PC-3 (cell line): ENCODE measurements around the gene GALR2. TPM values are rescaled to one million over a fixed set of nuclear protein-coding genes. Genes with fewer than 3 reads are reported as not detected.
A peak's percentile ranks its signal among the peaks of the same experiment; 100 is the strongest.

Experiments used
- ATAC-seq: fragments of 200-7000 bp; cut with Tn5 transposase; 2 replicates; pipeline ENCODE4 v1.9.1; 2020; ENCODE audit warnings: mild to moderate bottlenecking, moderate library complexity
- BruUV-seq: library from RNA; stranded (reverse); fragments of 400-500 nt; replicated peaks from 2 replicates; lab custom pipeline; 2021; lab: Mats Ljungman, UMichigan
- CTCF ChIA-PET: fragments of 300-600 bp; sonication (Branson Sonifier 250); formaldehyde crosslinking; loops from one replicate; lab custom pipeline; 2022; ENCODE audit warnings: antibody characterized with exemption; lab: Charles Lee
- POLR2A ChIA-PET: fragments of 300-600 bp; sonication (Branson Sonifier 250); formaldehyde crosslinking; loops from one replicate; lab custom pipeline; 2022; ENCODE audit warnings: antibody characterized with exemption; ENCODE audit not compliant: unreplicated experiment; lab: Charles Lee
- DNase-seq: peaks from one replicate; pipeline ENCODE4 v3.0.0-alpha.2; 2015
- H2AFZ ChIP-seq: fragments of 300-600 bp; sonication (generic); 2 replicates; pipeline ENCODE4 v1.6.0; 2016; ENCODE audit warnings: antibody characterized with exemption, low read length
- H3F3A ChIP-seq: fragments of 300-600 bp; sonication (generic); one replicate; pipeline ENCODE4 v1.6.0; 2017; ENCODE audit warnings: antibody characterized with exemption, low read length, control low read depth, mild to moderate bottlenecking; ENCODE audit not compliant: unreplicated experiment
- H3K27ac ChIP-seq: fragments of 300-600 bp; sonication (generic); 2 replicates; pipeline ENCODE4 v1.5.1; 2016; ENCODE audit warnings: mild to moderate bottlenecking, low read length
- H3K27me3 ChIP-seq: fragments of 300-600 bp; sonication (generic); 2 replicates; pipeline ENCODE4 v1.6.1; 2016; ENCODE audit warnings: low read length, mixed read lengths
- H3K36me3 ChIP-seq: fragments of 300-600 bp; sonication (generic); 2 replicates; pipeline ENCODE4 v1.6.1; 2016; ENCODE audit warnings: low read depth, mixed run types, low read length, mixed read lengths
- H3K4me1 ChIP-seq: fragments of 300-600 bp; sonication (generic); 2 replicates; pipeline ENCODE4 v1.5.1; 2016; ENCODE audit warnings: low read length; ENCODE audit not compliant: insufficient read depth
- H3K4me2 ChIP-seq: fragments of 300-600 bp; sonication (generic); 2 replicates; pipeline ENCODE4 v1.6.0; 2016; ENCODE audit warnings: low read length
- H3K4me3 ChIP-seq: fragments of 300-600 bp; sonication (generic); 2 replicates; pipeline ENCODE4 v1.5.1; 2016; ENCODE audit warnings: mild to moderate bottlenecking, low read length, mixed read lengths
- H3K79me2 ChIP-seq: fragments of 300-600 bp; sonication (generic); 2 replicates; pipeline ENCODE4 v1.6.1; 2017; ENCODE audit warnings: low read length, mixed read lengths
- H3K9ac ChIP-seq: fragments of 300-600 bp; sonication (generic); 2 replicates; pipeline ENCODE4 v1.6.0; 2016; ENCODE audit warnings: mild to moderate bottlenecking, low read length
- H3K9me2 ChIP-seq: fragments of 300-600 bp; sonication (generic); replicated peaks from 2 replicates; pipeline ENCODE4 v1.6.1; 2016; ENCODE audit warnings: mixed run types, low read length, mixed read lengths
- H3K9me3 ChIP-seq: fragments of 300-600 bp; sonication (generic); 2 replicates; pipeline ENCODE4 v1.6.1; 2016; ENCODE audit warnings: low read length, mixed read lengths
- H4K20me1 ChIP-seq: fragments of 300-600 bp; sonication (generic); 2 replicates; pipeline ENCODE4 v1.6.1; 2016; ENCODE audit warnings: low read length, mixed read lengths
- CTCF ChIP-seq: fragments of 300-600 bp; sonication (generic); conservative IDR thresholded peaks from 2 replicates; pipeline ENCODE4 v1.5.1; 2017; ENCODE audit warnings: antibody characterized with exemption, low read depth, mild to moderate bottlenecking, low read length
- EZH2 ChIP-seq: fragments of 300-600 bp; sonication (generic); IDR thresholded peaks from one replicate; pipeline ENCODE4 v1.6.1; 2017; ENCODE audit warnings: antibody characterized with exemption, mild to moderate bottlenecking, low read length; ENCODE audit not compliant: unreplicated experiment
- EZH2phosphoT487 ChIP-seq: fragments of 300-600 bp; sonication (generic); IDR thresholded peaks from 2 replicates; pipeline ENCODE4 v1.6.1; 2018; ENCODE audit warnings: mild to moderate bottlenecking, antibody characterized with exemption, low read length, borderline replicate concordance
- intact Hi-C: fragments of 100-400 bp; cut with micrococcal nuclease; formaldehyde crosslinking; loops from 2 replicates; pipeline ENCODE4 v1.9.0; 2023
- total RNA-seq: library from RNA; depleted of rRNA; stranded (reverse); fragments of >200 nt; gene quantifications from 2 replicates; pipeline ENCODE4 v1.2.3, GENCODE V29; 2014

The GALR2 gene
- total RNA-seq, 1 experiment from 2014 or later = 0.69 TPM

DNA sequence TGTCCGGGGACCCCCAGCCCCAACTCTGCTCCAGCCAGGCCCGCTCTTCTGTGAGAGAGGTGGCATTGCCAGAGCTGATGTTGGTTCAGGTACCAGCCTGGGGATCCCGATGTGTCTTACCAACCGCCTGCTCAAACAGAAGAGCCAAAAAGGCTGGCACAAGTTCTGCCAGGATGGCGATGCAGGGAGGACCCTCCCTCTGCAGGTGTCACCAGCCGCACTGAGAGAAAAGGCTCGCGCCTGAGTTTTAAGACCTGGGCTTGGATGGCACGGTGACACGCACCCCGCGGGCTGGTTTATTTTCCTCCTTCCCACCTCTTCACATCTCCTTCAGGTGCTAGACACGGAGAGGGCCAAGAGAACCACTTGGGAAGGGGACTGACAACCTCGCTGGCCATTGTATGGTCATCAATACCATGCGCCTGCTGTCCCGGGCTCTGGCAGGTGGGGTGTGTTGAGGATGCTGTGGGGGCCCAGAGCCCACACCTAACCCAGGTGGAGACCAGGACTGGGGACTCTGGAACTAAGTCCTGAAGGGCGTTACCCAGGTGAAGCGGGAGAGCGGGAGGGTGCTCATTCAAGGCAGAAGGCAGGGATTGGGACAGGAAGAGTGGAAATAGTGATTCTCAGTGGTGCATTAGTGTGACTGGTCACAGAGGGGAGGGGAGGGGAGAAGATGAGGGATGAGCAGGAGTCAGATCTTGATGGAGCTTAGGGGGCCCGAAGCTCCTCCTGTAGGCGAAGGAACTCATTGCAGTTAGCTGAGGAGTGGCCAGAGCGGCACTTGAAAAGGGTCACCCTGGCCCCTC lies 50.2 kb downstream of the GALR2 start:
- CTCF ChIA-PET = interaction anchor here (0.8 to 1.5 kb wide), 2 partner anchors 155 kb away, joined by 3 to 5 read pairs; no protein-coding TSS in a partner anchor

GRCh38 chr17:76125391-76125675 lies 50.8 kb downstream of the GALR2 start:
- H3K27me3 ChIP-seq = no peaks in the 10 kb centered on the region
- TF ChIP-seq CTCF = no peak
- no peak for TF ChIP-seq EZH2
- no peak overlapping the region for H2AFZ ChIP-seq
- H3K9me3 ChIP-seq = no peaks in the 10 kb centered on the region
- H3K4me3 ChIP-seq = no peak overlapping the region
- BruUV-seq = no TSS peak
- no peaks in the 10 kb centered on the region for H4K20me1 ChIP-seq
- POLR2A ChIA-PET = interaction anchor here (0.6 kb wide), 1 partner anchor 94 kb away, joined by 3 read pairs; no protein-coding TSS in a partner anchor
- H3K27ac ChIP-seq = no peak overlapping the region
- H3K4me2 ChIP-seq = no peak overlapping the region
- H3K9ac ChIP-seq = no peak overlapping the region
- no peaks in the 10 kb centered on the region for H3K36me3 ChIP-seq
- no peaks in the 10 kb centered on the region for H3F3A ChIP-seq
- CTCF ChIA-PET = interaction anchor here (0.8 kb wide), 1 partner anchor 154 kb away, joined by 3 read pairs; no protein-coding TSS in a partner anchor
- peaks cover 4% of the 10 kb centered on the region; the same call in 1 of the 2 replicates for H3K4me1 ChIP-seq
- H3K79me2 ChIP-seq = no peaks in the 10 kb centered on the region
- no peaks in the 10 kb centered on the region for H3K9me2 ChIP-seq
- intact Hi-C loops = no loop called here
- ATAC-seq = no peak
- DNase-seq = no peak

More for the DNA sequence above, 50.2 kb downstream of the GALR2 start:
- no peaks in the 10 kb centered on the region for H3K9me2 ChIP-seq
- H4K20me1 ChIP-seq = no peaks in the 10 kb centered on the region
- H3K27me3 ChIP-seq = no peaks in the 10 kb centered on the region
- no peaks in the 10 kb centered on the region for H3K36me3 ChIP-seq
- H3K9ac ChIP-seq = no peak overlapping the region
- peaks cover 4% of the 10 kb centered on the region; the same call in 1 of the 2 replicates for H3K4me1 ChIP-seq
- intact Hi-C loops = no loop called here
- H3K9me3 ChIP-seq = no peaks in the 10 kb centered on the region
- H3K4me3 ChIP-seq = no peak overlapping the region
- H3F3A ChIP-seq = no peaks in the 10 kb centered on the region
- no peak overlapping the region for H3K27ac ChIP-seq
- TF ChIP-seq EZH2phosphoT487 = no peak
- TF ChIP-seq EZH2 = no peak
- TF ChIP-seq CTCF = peak; percentile 50
- no peaks in the 10 kb centered on the region for H3K79me2 ChIP-seq
- peak; percentile 33 for DNase-seq
- H3K4me2 ChIP-seq = no peak overlapping the region
- POLR2A ChIA-PET = interaction anchor here (0.6 kb wide), 1 partner anchor 95 kb away, joined by 3 read pairs; no protein-coding TSS in a partner anchor
- BruUV-seq = no TSS peak
- ATAC-seq = no peak
- no peak overlapping the region for H2AFZ ChIP-seq

DNA sequence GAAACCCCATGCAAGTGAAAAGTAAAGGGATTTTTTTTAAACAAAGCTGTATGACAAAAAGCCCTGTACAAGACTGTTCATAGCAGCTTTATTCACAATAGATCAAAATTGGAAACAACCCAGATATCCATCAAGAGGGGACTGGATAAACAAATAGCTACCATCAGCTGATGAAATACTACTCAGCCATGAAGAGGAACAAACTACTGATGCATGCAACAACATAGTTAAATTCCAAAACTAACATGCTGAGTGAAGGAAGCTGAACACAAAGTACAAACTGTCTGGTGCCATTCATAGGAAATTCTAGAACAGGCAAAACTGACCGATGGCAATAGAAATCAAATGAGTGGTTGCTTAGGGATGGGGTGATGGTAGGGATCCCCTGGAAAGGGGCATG lies 51.3 kb downstream of the GALR2 start:
- no TSS peak for BruUV-seq
- DNase-seq = no peak
- Histone ChIP-seq H3K27me3 (no peaks in the 10 kb centered on the region), H3K9me2 (no peaks in the 10 kb centered on the region), H3K9ac (no peak overlapping the region), H3K4me1 (peaks cover 4% of the 10 kb centered on the region; the same call in 1 of the 2 replicates), H3K9me3 (no peaks in the 10 kb centered on the region), H3K36me3 (no peaks in the 10 kb centered on the region), H3K4me2 (no peak overlapping the region), H3K79me2 (no peaks in the 10 kb centered on the region), H3F3A (no peaks in the 10 kb centered on the region), H4K20me1 (no peaks in the 10 kb centered on the region), H3K27ac (no peak overlapping the region), H2AFZ (no peak overlapping the region), H3K4me3 (no peak overlapping the region)
- ChIA-PET POLR2A (no interaction called here), CTCF (interaction anchor here (0.7 kb wide), 1 partner anchor 33 kb away, joined by 3 read pairs; no protein-coding TSS in a partner anchor)
- no peak for ATAC-seq
- TF ChIP-seq EZH2phosphoT487 (no peak), CTCF (no peak), EZH2 (no peak)
- intact Hi-C loops = no loop called here
